ENCODE data around the gene WDR18.

WDR18 gene

GRCh38 chr19:996051-996838 lies 12.1 kb downstream of the WDR18 start:
- Histone ChIP-seq H3K9me3 (ENCODE audit: control insufficient read depth, low read length) (no peaks in the 10 kb centered on the region), H3K27me3 (replicated peaks; ENCODE audit: control insufficient read depth, insufficient read depth, low read length) (peaks cover 13% of the 10 kb centered on the region), H3K4me1 (ENCODE audit: control insufficient read depth, insufficient read depth, low read length) (peaks cover 5% of the 10 kb centered on the region), H3K4me3 (ENCODE audit: low read length) (peak overlapping the region; percentile 41), H3K9ac (ENCODE audit: low read length) (peak overlapping the region; percentile 20), H3K36me3 (ENCODE audit: control insufficient read depth, insufficient read depth, low read length, severe bottlenecking) (no peaks in the 10 kb centered on the region)
- peak; percentile 57 for DNase-seq (ENCODE audit: low read depth)

- Histone ChIP-seq H3K27me3 (replicated peaks; ENCODE audit: control insufficient read depth, insufficient read depth, low read length) (peaks cover 18% of the 10 kb centered on the region), H3K9ac (ENCODE audit: low read length) (no peak overlapping the region), H3K9me3 (ENCODE audit: control insufficient read depth, low read length) (no peaks in the 10 kb centered on the region), H3K36me3 (ENCODE audit: control insufficient read depth, insufficient read depth, low read length, severe bottlenecking) (no peaks in the 10 kb centered on the region), H3K4me1 (ENCODE audit: control insufficient read depth, insufficient read depth, low read length) (peaks cover 5% of the 10 kb centered on the region), H3K4me3 (ENCODE audit: low read length) (no peak overlapping the region)
- DNase-seq (ENCODE audit: low read depth): no peak
These were observed 13.9 kb downstream of the WDR18 start for GRCh38 chr19:998064-998463.

GRCh38 chr19:999379-999719 lies 15.2 kb downstream of the WDR18 start:
- Histone ChIP-seq H3K27me3 (replicated peaks; ENCODE audit: control insufficient read depth, insufficient read depth, low read length) (peaks cover 18% of the 10 kb centered on the region), H3K36me3 (ENCODE audit: control insufficient read depth, insufficient read depth, low read length, severe bottlenecking) (no peaks in the 10 kb centered on the region), H3K9me3 (ENCODE audit: control insufficient read depth, low read length) (no peaks in the 10 kb centered on the region), H3K4me3 (ENCODE audit: low read length) (no peak overlapping the region), H3K9ac (ENCODE audit: low read length) (no peak overlapping the region), H3K4me1 (ENCODE audit: control insufficient read depth, insufficient read depth, low read length) (peaks cover 5% of the 10 kb centered on the region)
- no peak for DNase-seq (ENCODE audit: low read depth)

GRCh38 chr19:1000095-1000494 lies 15.9 kb downstream of the WDR18 start, which contains the start of gene GRIN3B:
TSS of gene GRIN3B (plus strand) at chr19:1000419. CDS start at chr19:1000438, 19 bp downstream.
- Histone ChIP-seq H3K4me3 (ENCODE audit: low read length) (no peak within 1 kb of the TSS), H3K9me3 (ENCODE audit: control insufficient read depth, low read length) (no peaks in the 10 kb centered on the region), H3K27me3 (replicated peaks; ENCODE audit: control insufficient read depth, insufficient read depth, low read length) (peaks cover 18% of the 10 kb centered on the region), H3K36me3 (ENCODE audit: control insufficient read depth, insufficient read depth, low read length, severe bottlenecking) (no peaks in the 10 kb centered on the region), H3K4me1 (ENCODE audit: control insufficient read depth, insufficient read depth, low read length) (peaks cover 5% of the 10 kb centered on the region), H3K9ac (ENCODE audit: low read length) (no peak within 1 kb of the TSS)
- peak; percentile 87 for DNase-seq (ENCODE audit: low read depth)

- Histone ChIP-seq H3K4me3 (ENCODE audit: low read length) (no peak overlapping the region), H3K27me3 (replicated peaks; ENCODE audit: control insufficient read depth, insufficient read depth, low read length) (peaks cover 18% of the 10 kb centered on the region), H3K36me3 (ENCODE audit: control insufficient read depth, insufficient read depth, low read length, severe bottlenecking) (no peaks in the 10 kb centered on the region), H3K9me3 (ENCODE audit: control insufficient read depth, low read length) (no peaks in the 10 kb centered on the region), H3K9ac (ENCODE audit: low read length) (no peak overlapping the region), H3K4me1 (ENCODE audit: control insufficient read depth, insufficient read depth, low read length) (peaks cover 5% of the 10 kb centered on the region)
- no peak for DNase-seq (ENCODE audit: low read depth)
These were observed 16.7 kb downstream of the WDR18 start for GRCh38 chr19:1000591-1001537.

GRCh38 chr19:1001538-1002166 lies 17.5 kb downstream of the WDR18 start:
- H3K36me3 ChIP-seq (ENCODE audit: control insufficient read depth, insufficient read depth, low read length, severe bottlenecking): no peaks in the 10 kb centered on the region
- H3K9ac ChIP-seq (ENCODE audit: low read length): no peak overlapping the region
- H3K4me1 ChIP-seq (ENCODE audit: control insufficient read depth, insufficient read depth, low read length): no peaks in the 10 kb centered on the region
- H3K27me3 ChIP-seq (replicated peaks; ENCODE audit: control insufficient read depth, insufficient read depth, low read length): peaks cover 18% of the 10 kb centered on the region
- H3K4me3 ChIP-seq (ENCODE audit: low read length): no peak overlapping the region
- DNase-seq (ENCODE audit: low read depth): peak; percentile 78
- H3K9me3 ChIP-seq (ENCODE audit: control insufficient read depth, low read length): no peaks in the 10 kb centered on the region

- H3K27me3 ChIP-seq (replicated peaks; ENCODE audit: control insufficient read depth, insufficient read depth, low read length): peaks cover 18% of the 10 kb centered on the region
- DNase-seq (ENCODE audit: low read depth): no peak
- no peak overlapping the region for H3K9ac ChIP-seq (ENCODE audit: low read length)
- H3K4me3 ChIP-seq (ENCODE audit: low read length): no peak overlapping the region
- no peaks in the 10 kb centered on the region for H3K9me3 ChIP-seq (ENCODE audit: control insufficient read depth, low read length)
- no peaks in the 10 kb centered on the region for H3K4me1 ChIP-seq (ENCODE audit: control insufficient read depth, insufficient read depth, low read length)
- no peaks in the 10 kb centered on the region for H3K36me3 ChIP-seq (ENCODE audit: control insufficient read depth, insufficient read depth, low read length, severe bottlenecking)
These were observed 18.5 kb downstream of the WDR18 start for GRCh38 chr19:1002600-1002999.

GRCh38 chr19:1003283-1003682 lies 19.1 kb downstream of the WDR18 start:
- H3K4me1 ChIP-seq (ENCODE audit: control insufficient read depth, insufficient read depth, low read length): no peaks in the 10 kb centered on the region
- no peak overlapping the region for H3K9ac ChIP-seq (ENCODE audit: low read length)
- H3K9me3 ChIP-seq (ENCODE audit: control insufficient read depth, low read length): no peaks in the 10 kb centered on the region
- H3K36me3 ChIP-seq (ENCODE audit: control insufficient read depth, insufficient read depth, low read length, severe bottlenecking): no peaks in the 10 kb centered on the region
- no peak for DNase-seq (ENCODE audit: low read depth)
- peaks cover 15% of the 10 kb centered on the region for H3K27me3 ChIP-seq (replicated peaks; ENCODE audit: control insufficient read depth, insufficient read depth, low read length)
- H3K4me3 ChIP-seq (ENCODE audit: low read length): no peak overlapping the region

- Histone ChIP-seq H3K9ac (ENCODE audit: low read length) (no peak overlapping the region), H3K4me3 (ENCODE audit: low read length) (no peak overlapping the region), H3K4me1 (ENCODE audit: control insufficient read depth, insufficient read depth, low read length) (no peaks in the 10 kb centered on the region), H3K36me3 (ENCODE audit: control insufficient read depth, insufficient read depth, low read length, severe bottlenecking) (no peaks in the 10 kb centered on the region), H3K9me3 (ENCODE audit: control insufficient read depth, low read length) (no peaks in the 10 kb centered on the region), H3K27me3 (replicated peaks; ENCODE audit: control insufficient read depth, insufficient read depth, low read length) (peaks cover 8% of the 10 kb centered on the region)
- no peak for DNase-seq (ENCODE audit: low read depth)
These were observed 20.2 kb downstream of the WDR18 start for GRCh38 chr19:1004204-1004802.

GRCh38 chr19:1004803-1005664 lies 20.9 kb downstream of the WDR18 start:
- Histone ChIP-seq H3K4me3 (ENCODE audit: low read length) (no peak overlapping the region), H3K9me3 (ENCODE audit: control insufficient read depth, low read length) (no peaks in the 10 kb centered on the region), H3K27me3 (replicated peaks; ENCODE audit: control insufficient read depth, insufficient read depth, low read length) (peaks cover 5% of the 10 kb centered on the region), H3K36me3 (ENCODE audit: control insufficient read depth, insufficient read depth, low read length, severe bottlenecking) (peaks cover 1% of the 10 kb centered on the region), H3K9ac (ENCODE audit: low read length) (no peak overlapping the region), H3K4me1 (ENCODE audit: control insufficient read depth, insufficient read depth, low read length) (no peaks in the 10 kb centered on the region)
- no peak for DNase-seq (ENCODE audit: low read depth)
